ENCODE results near the gene SLC25A26. TPM values are rescaled to one million over a fixed set of nuclear protein-coding genes. Genes with fewer than 3 reads are reported as not detected.

SLC25A26 gene
- total RNA-seq, 1 donor from 2014 or later: 18.9 TPM

DNA sequence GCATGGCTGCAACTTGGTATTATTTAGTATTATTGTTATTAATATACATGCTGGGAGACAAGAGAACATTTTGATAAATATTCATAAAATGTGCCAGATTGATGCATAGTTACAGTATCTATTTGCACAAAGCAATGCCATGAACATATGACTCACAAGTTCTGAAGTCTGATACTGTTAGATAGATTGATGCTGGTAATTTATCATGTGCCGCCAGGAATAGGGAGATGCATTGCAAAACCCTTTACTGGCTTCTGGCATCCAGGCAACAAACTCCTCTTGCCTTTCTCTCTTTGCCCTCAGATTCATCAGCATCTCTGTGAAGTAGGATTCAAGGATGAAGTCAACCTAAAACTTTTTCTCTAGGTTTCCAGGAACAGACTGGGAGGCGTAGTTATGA is 41.0 kb upstream of the SLC25A26 start:
- Mint-ChIP-seq H3K27ac (ENCODE audit: unreplicated experiment) (no peak overlapping the region), H3K36me3 (ENCODE audit: low read depth, unreplicated experiment) (no peaks in the 10 kb centered on the region), H3K4me3 (ENCODE audit: unreplicated experiment) (no peak overlapping the region), H3K9me3 (ENCODE audit: unreplicated experiment) (no peaks in the 10 kb centered on the region), H3K4me1 (ENCODE audit: unreplicated experiment) (no peaks in the 10 kb centered on the region), H3K27me3 (ENCODE audit: unreplicated experiment) (peaks cover 1% of the 10 kb centered on the region)
- DNase-seq (ENCODE audit: low spot score): no peak
- TF ChIP-seq, protein P1, sequence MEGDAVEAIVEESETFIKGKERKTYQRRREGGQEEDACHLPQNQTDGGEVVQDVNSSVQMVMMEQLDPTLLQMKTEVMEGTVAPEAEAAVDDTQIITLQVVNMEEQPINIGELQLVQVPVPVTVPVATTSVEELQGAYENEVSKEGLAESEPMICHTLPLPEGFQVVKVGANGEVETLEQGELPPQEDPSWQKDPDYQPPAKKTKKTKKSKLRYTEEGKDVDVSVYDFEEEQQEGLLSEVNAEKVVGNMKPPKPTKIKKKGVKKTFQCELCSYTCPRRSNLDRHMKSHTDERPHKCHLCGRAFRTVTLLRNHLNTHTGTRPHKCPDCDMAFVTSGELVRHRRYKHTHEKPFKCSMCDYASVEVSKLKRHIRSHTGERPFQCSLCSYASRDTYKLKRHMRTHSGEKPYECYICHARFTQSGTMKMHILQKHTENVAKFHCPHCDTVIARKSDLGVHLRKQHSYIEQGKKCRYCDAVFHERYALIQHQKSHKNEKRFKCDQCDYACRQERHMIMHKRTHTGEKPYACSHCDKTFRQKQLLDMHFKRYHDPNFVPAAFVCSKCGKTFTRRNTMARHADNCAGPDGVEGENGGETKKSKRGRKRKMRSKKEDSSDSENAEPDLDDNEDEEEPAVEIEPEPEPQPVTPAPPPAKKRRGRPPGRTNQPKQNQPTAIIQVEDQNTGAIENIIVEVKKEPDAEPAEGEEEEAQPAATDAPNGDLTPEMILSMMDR (IDR thresholded peaks at IDR 0.05; ENCODE audit: unreplicated experiment): no peak

DNA sequence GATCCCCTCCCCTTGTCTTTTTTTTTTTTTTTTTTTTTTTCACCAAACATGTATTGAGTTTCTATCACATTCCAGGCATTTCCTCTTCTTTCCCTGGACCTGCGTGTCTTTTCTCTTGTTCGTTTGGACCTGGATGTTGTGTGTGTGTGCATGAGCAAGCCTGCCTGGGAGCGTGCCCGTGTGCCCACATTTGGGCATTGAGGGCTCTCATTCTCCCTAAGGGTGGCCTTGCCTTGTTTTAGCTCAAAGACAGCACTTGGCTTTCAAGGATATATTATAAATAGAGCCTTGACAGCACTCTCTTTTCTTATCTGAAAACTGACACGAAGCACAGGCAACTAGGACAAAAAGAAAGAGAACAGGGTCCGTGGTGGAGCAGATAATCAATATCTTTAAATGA is 39.0 kb upstream of the SLC25A26 start:
- Mint-ChIP-seq H3K4me1 (ENCODE audit: unreplicated experiment) (no peaks in the 10 kb centered on the region), H3K27ac (ENCODE audit: unreplicated experiment) (no peak overlapping the region), H3K36me3 (ENCODE audit: low read depth, unreplicated experiment) (no peaks in the 10 kb centered on the region), H3K27me3 (ENCODE audit: unreplicated experiment) (peaks cover 6% of the 10 kb centered on the region), H3K9me3 (ENCODE audit: unreplicated experiment) (no peaks in the 10 kb centered on the region), H3K4me3 (ENCODE audit: unreplicated experiment) (no peak overlapping the region)
- TF ChIP-seq, protein P1 (IDR thresholded peaks at IDR 0.05; ENCODE audit: unreplicated experiment): no peak
- no peak for DNase-seq (ENCODE audit: low spot score)

DNA sequence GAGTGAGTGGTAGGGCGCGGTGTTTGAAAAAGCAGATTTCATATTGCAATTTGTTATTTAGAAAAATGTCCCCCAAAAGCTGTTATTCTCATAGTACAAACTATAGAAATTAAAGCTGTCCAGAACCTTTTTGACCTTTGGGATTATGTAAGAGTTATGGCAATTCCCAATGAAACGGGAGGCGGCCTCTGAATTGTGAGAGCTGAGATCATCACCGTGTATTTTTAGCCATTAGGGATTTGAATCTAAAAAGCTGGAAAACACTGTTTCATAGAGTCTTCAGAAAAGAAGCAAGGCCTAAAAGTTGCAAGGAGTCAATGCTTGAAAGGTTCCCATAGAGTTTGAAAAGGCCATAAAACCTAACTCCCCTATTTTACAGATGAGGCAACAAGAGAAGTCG is 38.6 kb upstream of the SLC25A26 start:
- H3K4me1 Mint-ChIP-seq (ENCODE audit: unreplicated experiment): no peaks in the 10 kb centered on the region
- H3K9me3 Mint-ChIP-seq (ENCODE audit: unreplicated experiment): no peaks in the 10 kb centered on the region
- H3K4me3 Mint-ChIP-seq (ENCODE audit: unreplicated experiment): no peak overlapping the region
- DNase-seq (ENCODE audit: low spot score): no peak
- TF ChIP-seq, protein P1 (IDR thresholded peaks at IDR 0.05; ENCODE audit: unreplicated experiment): no peak
- peaks cover 7% of the 10 kb centered on the region for H3K27me3 Mint-ChIP-seq (ENCODE audit: unreplicated experiment)
- H3K27ac Mint-ChIP-seq (ENCODE audit: unreplicated experiment): no peak overlapping the region
- peaks cover 3% of the 10 kb centered on the region for H3K36me3 Mint-ChIP-seq (ENCODE audit: low read depth, unreplicated experiment)

DNA sequence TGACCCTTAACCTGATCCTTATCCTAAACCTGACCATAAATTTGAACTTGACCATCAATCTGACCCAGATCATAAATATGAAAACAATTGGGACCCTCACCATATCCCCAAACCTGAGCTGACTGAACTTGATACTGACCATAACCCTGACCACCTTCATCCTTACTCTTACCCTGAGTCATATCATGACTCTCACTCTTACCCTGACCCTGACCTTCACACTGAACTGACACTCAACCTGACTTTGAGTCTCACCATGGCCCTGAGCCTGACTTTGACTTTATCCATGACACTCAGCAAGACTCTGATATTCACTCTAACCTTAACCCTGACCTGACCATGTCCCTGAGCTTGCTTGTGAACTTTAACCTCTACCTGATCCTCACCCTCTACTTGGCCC is 34.3 kb upstream of the SLC25A26 start:
- TF ChIP-seq, protein P1 (IDR thresholded peaks at IDR 0.05; ENCODE audit: unreplicated experiment): no peak
- Mint-ChIP-seq H3K9me3 (ENCODE audit: unreplicated experiment) (no peaks in the 10 kb centered on the region), H3K27me3 (ENCODE audit: unreplicated experiment) (peaks cover 13% of the 10 kb centered on the region), H3K36me3 (ENCODE audit: low read depth, unreplicated experiment) (peaks cover 3% of the 10 kb centered on the region), H3K27ac (ENCODE audit: unreplicated experiment) (no peak overlapping the region), H3K4me1 (ENCODE audit: unreplicated experiment) (no peaks in the 10 kb centered on the region), H3K4me3 (ENCODE audit: unreplicated experiment) (no peak overlapping the region)
- DNase-seq (ENCODE audit: low spot score): no peak

DNA sequence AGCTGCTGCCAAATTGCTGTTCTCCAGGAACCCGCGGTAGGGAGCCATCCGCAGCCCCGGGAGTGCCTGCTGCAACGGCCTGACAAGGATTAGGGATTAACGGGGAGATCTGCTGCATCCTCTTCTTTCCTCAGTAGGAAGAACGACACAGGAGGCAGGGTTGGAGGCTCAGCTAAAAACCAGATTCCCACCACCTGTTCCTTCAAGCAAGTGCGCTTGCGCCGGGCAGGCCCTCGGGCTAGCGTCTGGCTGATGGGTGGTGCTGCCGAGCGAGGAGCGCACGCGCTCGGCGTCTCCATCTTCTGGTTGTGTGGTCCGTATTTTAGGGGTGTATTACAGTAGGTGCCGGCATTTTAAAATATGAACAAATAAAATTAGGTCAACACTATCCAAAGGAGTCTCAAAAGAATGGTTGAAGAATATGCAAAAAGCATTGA is 25.4 kb upstream of the SLC25A26 start:
- peaks cover 5% of the 10 kb centered on the region for H3K4me1 Mint-ChIP-seq (ENCODE audit: unreplicated experiment)
- no peak overlapping the region for H3K4me3 Mint-ChIP-seq (ENCODE audit: unreplicated experiment)
- H3K27ac Mint-ChIP-seq (ENCODE audit: unreplicated experiment): no peak overlapping the region
- H3K36me3 Mint-ChIP-seq (ENCODE audit: low read depth, unreplicated experiment): peaks cover 4% of the 10 kb centered on the region
- peaks cover 12% of the 10 kb centered on the region for H3K27me3 Mint-ChIP-seq (ENCODE audit: unreplicated experiment)
- peak; percentile 15 for DNase-seq (ENCODE audit: low spot score)
- TF ChIP-seq, protein P1 (IDR thresholded peaks at IDR 0.05; ENCODE audit: unreplicated experiment): no peak
- no peaks in the 10 kb centered on the region for H3K9me3 Mint-ChIP-seq (ENCODE audit: unreplicated experiment)

All from endothelial cell (in vitro differentiated cells).